Endodermal cell (in vitro differentiated cells): ENCODE measurements around the gene FOXR1. TPM values are rescaled to one million over a fixed set of nuclear protein-coding genes. Genes with fewer than 3 reads are reported as not detected.
A peak's percentile ranks its signal among the peaks of the same experiment; 100 is the strongest.
"Not testable (repeated sequence)": the region's sequence is repeated elsewhere in the genome, so short reads cannot be mapped to it uniquely, and the experiment has no call there.

ENCODE experiments used
- DNase-seq: peaks from one replicate; pipeline ENCODE4 v3.0.0-alpha.2; 2017
- H3K27ac ChIP-seq: 2 replicates; pipeline ENCODE4 v1.5.1; 2013; ENCODE audit warnings: mild to moderate bottlenecking, low read depth, low read length, moderate library complexity
- H3K27me3 ChIP-seq: 2 replicates; pipeline ENCODE4 v1.6.1; 2013; ENCODE audit warnings: mild to moderate bottlenecking, low read length, moderate library complexity; ENCODE audit not compliant: insufficient read depth, control insufficient read depth, poor library complexity, severe bottlenecking
- H3K36me3 ChIP-seq: 2 replicates; pipeline ENCODE4 v1.7.0; 2013; ENCODE audit warnings: mild to moderate bottlenecking, low read length, moderate library complexity; ENCODE audit not compliant: control insufficient read depth, insufficient read depth
- H3K4me1 ChIP-seq: one replicate; pipeline ENCODE4 v1.7.0; 2013; ENCODE audit warnings: low read length; ENCODE audit not compliant: control insufficient read depth, insufficient read depth
- H3K4me3 ChIP-seq: 2 replicates; pipeline ENCODE4 v1.5.1; 2013; ENCODE audit warnings: mild to moderate bottlenecking, low read length, moderate library complexity
- H3K9ac ChIP-seq: 2 replicates; pipeline ENCODE4 v1.6.1; 2013; ENCODE audit warnings: mild to moderate bottlenecking, low read length, moderate library complexity; ENCODE audit not compliant: poor library complexity, severe bottlenecking; ENCODE audit errors: extremely low read depth
- H3K9me3 ChIP-seq: 2 replicates; pipeline ENCODE4 v1.6.1; 2013; ENCODE audit warnings: mild to moderate bottlenecking, low read length, moderate library complexity; ENCODE audit not compliant: control insufficient read depth
- H3K27ac Mint-ChIP-seq: 2 replicates; pipeline ENCODE4 v1.8.0; 2020; ENCODE audit warnings: mixed read lengths
- H3K27me3 Mint-ChIP-seq: 2 replicates; pipeline ENCODE4 v1.8.0; 2021; ENCODE audit warnings: mild to moderate bottlenecking, mixed read lengths; ENCODE audit not compliant: insufficient read depth
- H3K36me3 Mint-ChIP-seq: 2 replicates; pipeline ENCODE4 v1.8.0; 2020; ENCODE audit warnings: low read depth, mixed read lengths
- H3K4me1 Mint-ChIP-seq: 2 replicates; pipeline ENCODE4 v1.8.0; 2020; ENCODE audit warnings: mixed read lengths
- H3K4me3 Mint-ChIP-seq: 2 replicates; pipeline ENCODE4 v1.8.0; 2020; ENCODE audit warnings: mild to moderate bottlenecking, moderate library complexity, mixed read lengths
- H3K9me3 Mint-ChIP-seq: 2 replicates; pipeline ENCODE4 v1.8.0; 2020; ENCODE audit warnings: mild to moderate bottlenecking, mixed read lengths
- WGBS, 2 experiments: methylation state at CpG; one replicate each; pipeline versions ENCODE4 v1.1.5 to v1.1.7; 2013; ENCODE audit warnings: missing lambda C conversion rate in 2 of 2, mixed read lengths in 1 of 2; ENCODE audit not compliant: insufficient coverage in 1 of 2, insufficient read length in 1 of 2; 5-methylcytosine and 5-hydroxymethylcytosine counted together
- total RNA-seq, 2 donors: library from RNA; stranded (reverse); fragmentation: NEBNext Ultra II Directional in 1 of 2; extraction: Animal tissue kit (Norgen Biotek cat#: 25700) in 1 of 2; gene quantifications; 2 replicates in 1 of 2; 3 replicates in 1 of 2; pipeline ENCODE4 v1.2.1, GENCODE V29; 2021
- TF ChIP-seq, protein P1 (sequence below): fragments of 200-600 bp; sonication (generic); conservative IDR thresholded peaks from 2 replicates; pipeline ENCODE4 v1.5.0; 2021; ENCODE audit warnings: antibody characterized with exemption, mild to moderate bottlenecking

The FOXR1 gene
- total RNA-seq, 2 donors from 2014 or later: not detected

DNA sequence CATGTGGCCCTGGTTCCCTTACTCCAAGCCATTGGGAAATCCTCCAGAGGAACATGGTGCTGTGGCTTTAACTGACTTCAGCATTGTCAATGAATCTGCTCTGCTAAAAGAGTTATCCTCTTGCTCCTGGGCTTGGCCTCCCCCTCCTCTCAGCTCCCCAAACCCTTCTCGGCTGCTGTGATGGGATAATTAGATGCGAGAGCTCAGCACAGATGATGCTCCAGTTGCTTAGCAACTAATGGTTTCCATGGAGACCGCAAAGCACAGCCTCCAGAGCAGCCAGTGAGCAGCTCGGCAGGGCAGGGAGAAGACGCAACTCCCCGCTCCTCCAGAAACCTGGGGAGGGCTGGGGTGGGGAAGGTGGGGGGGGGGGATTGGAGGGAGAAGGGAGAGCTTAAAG is 18.3 kb upstream of the FOXR1 start:
- no peaks in the 10 kb centered on the region for H3K9me3 Mint-ChIP-seq
- TF ChIP-seq, protein P1, sequence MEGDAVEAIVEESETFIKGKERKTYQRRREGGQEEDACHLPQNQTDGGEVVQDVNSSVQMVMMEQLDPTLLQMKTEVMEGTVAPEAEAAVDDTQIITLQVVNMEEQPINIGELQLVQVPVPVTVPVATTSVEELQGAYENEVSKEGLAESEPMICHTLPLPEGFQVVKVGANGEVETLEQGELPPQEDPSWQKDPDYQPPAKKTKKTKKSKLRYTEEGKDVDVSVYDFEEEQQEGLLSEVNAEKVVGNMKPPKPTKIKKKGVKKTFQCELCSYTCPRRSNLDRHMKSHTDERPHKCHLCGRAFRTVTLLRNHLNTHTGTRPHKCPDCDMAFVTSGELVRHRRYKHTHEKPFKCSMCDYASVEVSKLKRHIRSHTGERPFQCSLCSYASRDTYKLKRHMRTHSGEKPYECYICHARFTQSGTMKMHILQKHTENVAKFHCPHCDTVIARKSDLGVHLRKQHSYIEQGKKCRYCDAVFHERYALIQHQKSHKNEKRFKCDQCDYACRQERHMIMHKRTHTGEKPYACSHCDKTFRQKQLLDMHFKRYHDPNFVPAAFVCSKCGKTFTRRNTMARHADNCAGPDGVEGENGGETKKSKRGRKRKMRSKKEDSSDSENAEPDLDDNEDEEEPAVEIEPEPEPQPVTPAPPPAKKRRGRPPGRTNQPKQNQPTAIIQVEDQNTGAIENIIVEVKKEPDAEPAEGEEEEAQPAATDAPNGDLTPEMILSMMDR: no peak
- peak; percentile 81 for DNase-seq
- H3K27ac ChIP-seq: no peak overlapping the region
- H3K9me3 ChIP-seq: no peaks in the 10 kb centered on the region
- 14% methylated on average over 6 of the region's 6 CpGs; no CpG with 5 or more reads in 1 of the 2 experiments for WGBS, 2 experiments
- H3K4me1 Mint-ChIP-seq: peaks cover 3% of the 10 kb centered on the region
- no peaks in the 10 kb centered on the region for H3K4me1 ChIP-seq
- no peak overlapping the region for H3K9ac ChIP-seq
- H3K4me3 ChIP-seq: no peak overlapping the region
- no peak overlapping the region for H3K4me3 Mint-ChIP-seq
- H3K36me3 ChIP-seq: no peaks in the 10 kb centered on the region
- peaks cover 21% of the 10 kb centered on the region for H3K27me3 ChIP-seq
- no peak overlapping the region for H3K27ac Mint-ChIP-seq
- peaks cover 62% of the 10 kb centered on the region for H3K27me3 Mint-ChIP-seq
- no peaks in the 10 kb centered on the region for H3K36me3 Mint-ChIP-seq

DNA sequence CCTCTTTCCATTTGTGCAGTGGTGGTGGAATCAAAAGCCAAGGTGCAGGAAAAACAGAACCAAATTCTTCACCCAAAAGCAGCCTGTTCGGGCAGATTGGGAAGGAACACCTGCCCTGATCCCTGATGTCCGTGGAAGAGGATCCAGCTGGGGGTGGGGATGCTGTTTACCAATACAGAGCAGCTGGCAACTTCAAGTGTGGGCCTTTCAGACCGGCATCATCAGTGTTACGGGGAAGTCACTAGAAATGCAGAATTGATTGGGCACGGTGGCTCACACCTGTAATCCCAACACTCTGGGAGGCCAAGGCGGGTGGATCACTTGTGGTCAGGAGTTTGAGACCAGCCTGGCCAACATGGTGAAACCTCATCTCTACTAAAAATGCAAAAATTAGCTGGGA is 17.6 kb upstream of the FOXR1 start:
- H3K27me3 Mint-ChIP-seq: peaks cover 65% of the 10 kb centered on the region
- not testable (repeated sequence) for H3K4me3 ChIP-seq, H3K27ac Mint-ChIP-seq, DNase-seq, H3K36me3 ChIP-seq, H3K27ac ChIP-seq, H3K9me3 ChIP-seq, H3K4me1 ChIP-seq, H3K9ac ChIP-seq, H3K9me3 Mint-ChIP-seq, H3K4me3 Mint-ChIP-seq, H3K36me3 Mint-ChIP-seq, H3K4me1 Mint-ChIP-seq
- WGBS, 2 experiments: 64 to 67% methylated on average over 5 to 6 of the region's 6 CpGs
- H3K27me3 ChIP-seq: peaks cover 21% of the 10 kb centered on the region

DNA sequence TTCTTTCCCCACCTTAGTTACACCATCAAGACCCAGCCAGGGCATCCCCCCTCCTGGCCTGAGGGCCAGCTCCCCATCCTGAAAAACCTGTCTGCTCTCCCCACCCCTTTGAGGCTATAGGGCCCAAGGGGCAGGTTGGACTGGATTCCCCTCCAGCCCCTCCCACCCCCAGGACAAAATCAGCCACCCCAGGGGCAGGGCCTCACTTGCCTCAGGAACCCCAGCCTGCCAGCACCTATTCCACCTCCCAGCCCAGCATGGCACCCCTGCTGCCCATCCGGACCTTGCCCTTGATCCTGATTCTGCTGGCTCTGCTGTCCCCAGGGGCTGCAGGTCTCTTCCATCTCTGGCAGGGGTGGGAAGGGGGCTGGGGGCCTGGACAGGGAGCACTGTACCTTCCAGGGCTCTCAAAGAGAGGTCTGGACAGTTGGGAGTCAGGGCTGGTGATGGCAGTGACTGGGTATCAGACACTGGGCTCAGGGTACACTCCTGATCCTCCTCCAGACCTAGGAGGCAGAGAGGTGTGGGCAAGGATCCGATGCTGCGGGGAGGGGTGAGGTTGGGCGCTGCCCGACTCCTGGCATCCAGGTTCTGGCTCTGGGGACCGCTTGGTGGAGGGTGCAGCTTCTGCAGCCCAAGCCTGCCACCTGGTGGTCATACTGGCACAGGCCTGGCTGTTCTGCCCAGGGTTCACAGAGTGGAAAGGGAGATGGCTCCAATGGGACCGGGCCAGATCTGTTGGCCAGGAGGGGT is 15.3 kb upstream of the FOXR1 start, which contains the start of gene UPK2:
TSS of gene UPK2 (plus strand) at position 205 of the 753 bp plus-strand sequence. CDS start at position 258, 53 bp downstream.
- Mint-ChIP-seq H3K4me1 (peaks cover 3% of the 10 kb centered on the region), H3K27ac (no peak within 1 kb of the TSS), H3K27me3 (peaks cover 61% of the 10 kb centered on the region), H3K36me3 (no peaks in the 10 kb centered on the region), H3K9me3 (no peaks in the 10 kb centered on the region), H3K4me3 (no peak within 1 kb of the TSS)
- TF ChIP-seq, protein P1: peak; percentile 98
- no peaks in the 10 kb centered on the region for H3K36me3 ChIP-seq
- 15 to 17% methylated on average over 5 to 7 of the region's 7 CpGs for WGBS, 2 experiments
- H3K9me3 ChIP-seq: no peaks in the 10 kb centered on the region
- H3K4me1 ChIP-seq: no peaks in the 10 kb centered on the region
- H3K4me3 ChIP-seq: no peak within 1 kb of the TSS
- H3K9ac ChIP-seq: no peak within 1 kb of the TSS
- DNase-seq: peak; percentile 98
- no peak within 1 kb of the TSS for H3K27ac ChIP-seq
- H3K27me3 ChIP-seq: peaks cover 21% of the 10 kb centered on the region
